Measurements from ENCODE around the gene ARHGAP22. TPM values are rescaled to one million over a fixed set of nuclear protein-coding genes. Genes with fewer than 3 reads are reported as not detected.

The ARHGAP22 gene
- total RNA-seq, 2 experiments from 2014 or later, result 0.19 to 0.46 TPM

GRCh38 chr10:48456808-48457761 lies 147.8 kb downstream of the ARHGAP22 start:
- TF ChIP-seq, protein P1, sequence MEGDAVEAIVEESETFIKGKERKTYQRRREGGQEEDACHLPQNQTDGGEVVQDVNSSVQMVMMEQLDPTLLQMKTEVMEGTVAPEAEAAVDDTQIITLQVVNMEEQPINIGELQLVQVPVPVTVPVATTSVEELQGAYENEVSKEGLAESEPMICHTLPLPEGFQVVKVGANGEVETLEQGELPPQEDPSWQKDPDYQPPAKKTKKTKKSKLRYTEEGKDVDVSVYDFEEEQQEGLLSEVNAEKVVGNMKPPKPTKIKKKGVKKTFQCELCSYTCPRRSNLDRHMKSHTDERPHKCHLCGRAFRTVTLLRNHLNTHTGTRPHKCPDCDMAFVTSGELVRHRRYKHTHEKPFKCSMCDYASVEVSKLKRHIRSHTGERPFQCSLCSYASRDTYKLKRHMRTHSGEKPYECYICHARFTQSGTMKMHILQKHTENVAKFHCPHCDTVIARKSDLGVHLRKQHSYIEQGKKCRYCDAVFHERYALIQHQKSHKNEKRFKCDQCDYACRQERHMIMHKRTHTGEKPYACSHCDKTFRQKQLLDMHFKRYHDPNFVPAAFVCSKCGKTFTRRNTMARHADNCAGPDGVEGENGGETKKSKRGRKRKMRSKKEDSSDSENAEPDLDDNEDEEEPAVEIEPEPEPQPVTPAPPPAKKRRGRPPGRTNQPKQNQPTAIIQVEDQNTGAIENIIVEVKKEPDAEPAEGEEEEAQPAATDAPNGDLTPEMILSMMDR (conservative IDR thresholded peaks at IDR 0.05; ENCODE audit: low read length), result no peak
- TF ChIP-seq EZH2phosphoT487 (IDR thresholded peaks at IDR 0.05; ENCODE audit: borderline replicate concordance, low read depth, low read length), result no peak
- H2AFZ ChIP-seq (ENCODE audit: low read length), result no peak overlapping the region
- H3K4me1 ChIP-seq (ENCODE audit: insufficient read depth, low read length, poor library complexity, severe bottlenecking), result no peaks in the 10 kb centered on the region
- ChIA-PET CTCF (ENCODE audit: unreplicated experiment) (no interaction called here), POLR2A (no interaction called here)
- no peak overlapping the region for H3K4me3 ChIP-seq (ENCODE audit: low read depth, low read length, poor library complexity, severe bottlenecking)
- no peaks in the 10 kb centered on the region for H3K36me3 ChIP-seq (ENCODE audit: insufficient read depth, low read length)
- H3K9me2 ChIP-seq (ENCODE audit: insufficient read depth, low read length), result no peaks in the 10 kb centered on the region
- BruUV-seq (replicated peaks), result no TSS peak
- H3K9me3 ChIP-seq (ENCODE audit: low read length), result no peaks in the 10 kb centered on the region
- no peak for DNase-seq (ENCODE audit: low spot score)
- H3K27ac ChIP-seq (ENCODE audit: low read depth, low read length, poor library complexity, severe bottlenecking), result no peak overlapping the region
- intact Hi-C loops (cut with micrococcal nuclease; ENCODE audit: unreplicated experiment), result no loop called here
- H3K4me2 ChIP-seq (ENCODE audit: low read length), result no peak overlapping the region
- no peaks in the 10 kb centered on the region for H4K20me1 ChIP-seq (ENCODE audit: insufficient read depth, low read length)
- no peaks in the 10 kb centered on the region for H3K79me2 ChIP-seq (ENCODE audit: insufficient read depth, low read depth, low read length)

DNA sequence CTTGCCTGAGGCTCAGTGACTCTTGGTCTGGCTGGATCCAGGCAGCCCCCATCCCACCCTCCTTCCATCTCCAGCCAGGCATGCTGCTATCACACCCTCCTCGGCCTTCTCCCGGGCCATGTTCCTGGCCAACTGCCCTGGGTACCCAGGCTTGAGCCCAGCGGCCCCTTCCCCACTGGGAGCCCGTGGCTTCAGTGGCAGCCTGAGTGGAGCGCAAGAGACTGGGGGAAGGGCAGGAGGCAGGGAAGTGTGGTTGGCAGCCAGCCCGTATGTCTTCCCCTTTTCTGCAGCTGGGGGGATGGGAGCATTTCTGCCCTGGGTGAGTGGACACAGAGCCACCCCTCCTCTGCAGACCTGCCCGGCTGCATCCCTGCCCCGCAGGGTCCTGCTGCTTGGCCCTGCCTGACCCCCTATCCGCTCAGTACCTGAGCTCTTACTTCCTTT lies 148.5 kb downstream of the ARHGAP22 start:
- no peak for DNase-seq (ENCODE audit: low spot score)

More for the DNA sequence above, 148.5 kb downstream of the ARHGAP22 start:
- no peak overlapping the region for H3K4me3 ChIP-seq (ENCODE audit: low read depth, low read length, poor library complexity, severe bottlenecking)
- no peaks in the 10 kb centered on the region for H3K4me1 ChIP-seq (ENCODE audit: insufficient read depth, low read length, poor library complexity, severe bottlenecking)
- BruUV-seq (replicated peaks), result no TSS peak
- H3K9me2 ChIP-seq (ENCODE audit: insufficient read depth, low read length), result no peaks in the 10 kb centered on the region
- H2AFZ ChIP-seq (ENCODE audit: low read length), result no peak overlapping the region
- POLR2A ChIA-PET, result no interaction called here
- no peak overlapping the region for H3K4me2 ChIP-seq (ENCODE audit: low read length)
- intact Hi-C loops (cut with micrococcal nuclease; ENCODE audit: unreplicated experiment), result no loop called here
- H3K79me2 ChIP-seq (ENCODE audit: insufficient read depth, low read depth, low read length), result no peaks in the 10 kb centered on the region
- no peak for TF ChIP-seq EZH2phosphoT487 (IDR thresholded peaks at IDR 0.05; ENCODE audit: borderline replicate concordance, low read depth, low read length)
- TF ChIP-seq, protein P1 (conservative IDR thresholded peaks at IDR 0.05; ENCODE audit: low read length), result no peak
- no peaks in the 10 kb centered on the region for H3K9me3 ChIP-seq (ENCODE audit: low read length)
- no peak overlapping the region for H3K27ac ChIP-seq (ENCODE audit: low read depth, low read length, poor library complexity, severe bottlenecking)
- CTCF ChIA-PET (ENCODE audit: unreplicated experiment), result no interaction called here
- no peaks in the 10 kb centered on the region for H4K20me1 ChIP-seq (ENCODE audit: insufficient read depth, low read length)
- no peaks in the 10 kb centered on the region for H3K36me3 ChIP-seq (ENCODE audit: insufficient read depth, low read length)

Data from OCI-LY7 (cell line).